ENCODE measurements around the gene BTBD9. TPM values are rescaled to one million over a fixed set of nuclear protein-coding genes. Genes with fewer than 3 reads are reported as not detected.

BTBD9 gene
- total RNA-seq, 4 donors from 2014 or later = 15.4 to 50.0 (median 21.9) TPM

- no peaks in the 10 kb centered on the region for H3K36me3 ChIP-seq
- H3K27me3 ChIP-seq = no peaks in the 10 kb centered on the region
- TF ChIP-seq POLR2AphosphoS5 (IDR thresholded peaks at IDR 0.05) (no peak), CTCF (IDR thresholded peaks at IDR 0.05) (no peak)
- H3K27ac ChIP-seq = no peak overlapping the region
- no peak overlapping the region for H3K4me3 ChIP-seq
- DNase-seq (ENCODE audit: low spot score in 2 of 2) = no peak
- WGBS = 69% methylated on average over 6 of the region's 6 CpGs
- no peaks in the 10 kb centered on the region for H3K4me1 ChIP-seq
- no peaks in the 10 kb centered on the region for H3K9me3 ChIP-seq
Observed at GRCh38 chr6:38610050-38610625, 29.6 kb downstream of the BTBD9 start.

- no peak overlapping the region for H3K4me3 ChIP-seq
- H3K27ac ChIP-seq = no peak overlapping the region
- TF ChIP-seq EP300 (IDR thresholded peaks at IDR 0.05) = no peak
- no peak for TF ChIP-seq POLR2A (IDR thresholded peaks at IDR 0.05)
- no peak for TF ChIP-seq POLR2AphosphoS5 (IDR thresholded peaks at IDR 0.05)
- WGBS = 67% methylated on average over 2 of the region's 2 CpGs
- H3K4me1 ChIP-seq = no peaks in the 10 kb centered on the region
- H3K27me3 ChIP-seq = no peaks in the 10 kb centered on the region
- no peaks in the 10 kb centered on the region for H3K9me3 ChIP-seq
- no peaks in the 10 kb centered on the region for H3K36me3 ChIP-seq
- DNase-seq (ENCODE audit: low spot score in 2 of 2) = no peak
Observed at GRCh38 chr6:38604700-38605099, 35.0 kb downstream of the BTBD9 start.

- TF ChIP-seq CTCF (IDR thresholded peaks at IDR 0.05) (no peak), EP300 (IDR thresholded peaks at IDR 0.05) (no peak), POLR2A (IDR thresholded peaks at IDR 0.05) (no peak), POLR2AphosphoS5 (IDR thresholded peaks at IDR 0.05) (no peak)
- no peak for DNase-seq (ENCODE audit: low spot score in 2 of 2)
- 74% methylated on average over 3 of the region's 3 CpGs for WGBS
Observed at GRCh38 chr6:38603966-38604365, 35.8 kb downstream of the BTBD9 start.

GRCh38 chr6:38603496-38603895 is 36.2 kb downstream of the BTBD9 start:
- WGBS = 79% methylated on average over 2 of the region's 2 CpGs
- no peaks in the 10 kb centered on the region for H3K27me3 ChIP-seq
- no peaks in the 10 kb centered on the region for H3K4me1 ChIP-seq
- no peaks in the 10 kb centered on the region for H3K9me3 ChIP-seq
- TF ChIP-seq POLR2AphosphoS5 (IDR thresholded peaks at IDR 0.05) (no peak), EP300 (IDR thresholded peaks at IDR 0.05) (no peak), POLR2A (IDR thresholded peaks at IDR 0.05) (no peak), CTCF (IDR thresholded peaks at IDR 0.05) (no peak)
- no peak overlapping the region for H3K27ac ChIP-seq
- H3K4me3 ChIP-seq = no peak overlapping the region
- no peaks in the 10 kb centered on the region for H3K36me3 ChIP-seq
- no peak for DNase-seq (ENCODE audit: low spot score in 2 of 2)

More at GRCh38 chr6:38603966-38604365, 35.8 kb downstream of the BTBD9 start:
- Histone ChIP-seq H3K27me3 (no peaks in the 10 kb centered on the region), H3K27ac (no peak overlapping the region), H3K36me3 (no peaks in the 10 kb centered on the region), H3K9me3 (no peaks in the 10 kb centered on the region), H3K4me1 (no peaks in the 10 kb centered on the region), H3K4me3 (no peak overlapping the region)

- Histone ChIP-seq H3K36me3 (no peaks in the 10 kb centered on the region), H3K4me3 (no peak overlapping the region), H3K9me3 (no peaks in the 10 kb centered on the region), H3K27me3 (no peaks in the 10 kb centered on the region), H3K4me1 (no peaks in the 10 kb centered on the region), H3K27ac (no peak overlapping the region)
- TF ChIP-seq POLR2A (IDR thresholded peaks at IDR 0.05) (no peak), EP300 (IDR thresholded peaks at IDR 0.05) (no peak), CTCF (IDR thresholded peaks at IDR 0.05) (no peak), POLR2AphosphoS5 (IDR thresholded peaks at IDR 0.05) (no peak)
- no peak for DNase-seq (ENCODE audit: low spot score in 2 of 2)
- 94% methylated on average over 4 of the region's 4 CpGs for WGBS
Observed at GRCh38 chr6:38599966-38600550, 39.7 kb downstream of the BTBD9 start.
